HepG2 (cell line): Measurements from ENCODE around the gene ARHGAP9. TPM values are rescaled to one million over a fixed set of nuclear protein-coding genes. Genes with fewer than 3 reads are reported as not detected.

ENCODE experiments used
- ATF6 ChIP-seq: sonication (generic); formaldehyde crosslinking; conservative IDR thresholded peaks from 2 replicates; pipeline ENCODE4 v1.4.0; 2020; ENCODE audit warnings: missing genetic modification reagents
- BCLAF1 ChIP-seq: fragments of 450-650 bp; IDR thresholded peaks from 2 replicates; pipeline ENCODE4 v1.6.1; 2017; ENCODE audit warnings: mild to moderate bottlenecking
- CENPBD1 ChIP-seq: sonication (generic); formaldehyde crosslinking; IDR thresholded peaks from 2 replicates; pipeline ENCODE4 v1.8.0; 2022; ENCODE audit warnings: missing genetic modification reagents, low read depth, mild to moderate bottlenecking, borderline replicate concordance
- ESRRA ChIP-seq: sonication (generic); formaldehyde crosslinking; IDR thresholded peaks from 2 replicates; pipeline ENCODE4 v1.5.1; 2020; ENCODE audit warnings: mild to moderate bottlenecking, low read depth, missing genetic modification reagents
- GATA4 ChIP-seq: sonication (generic); IDR thresholded peaks from 2 replicates; pipeline ENCODE4 v1.6.1; 2016; ENCODE audit warnings: antibody characterized with exemption, low read depth, borderline replicate concordance
- GLMP ChIP-seq: sonication (generic); formaldehyde crosslinking; IDR thresholded peaks from 2 replicates; pipeline ENCODE4 v1.9.0; 2021; ENCODE audit warnings: missing genetic modification reagents, mild to moderate bottlenecking, borderline replicate concordance
- HOXD1 ChIP-seq: sonication (generic); formaldehyde crosslinking; IDR thresholded peaks from 2 replicates; pipeline ENCODE4 v1.5.0; 2020; ENCODE audit warnings: missing genetic modification reagents
- KDM5B ChIP-seq: sonication (generic); formaldehyde crosslinking; IDR thresholded peaks from 2 replicates; pipeline ENCODE4 v1.4.0; 2020; ENCODE audit warnings: missing genetic modification reagents, mild to moderate bottlenecking, borderline replicate concordance
- MNT ChIP-seq: fragments of 450-650 bp; IDR thresholded peaks from 2 replicates; pipeline ENCODE4 v1.6.1; 2016
- MTF1 ChIP-seq: sonication (generic); formaldehyde crosslinking; IDR thresholded peaks from 2 replicates; pipeline ENCODE4 v1.5.0; 2020; ENCODE audit warnings: missing genetic modification reagents
- NR2F1 ChIP-seq, 2 experiments: fragments of 450-650 bp in 1 of 2; formaldehyde crosslinking in 1 of 2; IDR thresholded peaks; 2 replicates each; pipeline versions ENCODE4 v1.5.0 to v1.6.1; 2016 to 2020; ENCODE audit warnings: mild to moderate bottlenecking in 1 of 2, missing compliant biosample characterization in 1 of 2, missing genetic modification reagents in 1 of 2, moderate library complexity in 1 of 2
- RBAK ChIP-seq: sonication (generic); formaldehyde crosslinking; IDR thresholded peaks from 2 replicates; pipeline ENCODE4 v1.5.1; 2020; ENCODE audit warnings: mild to moderate bottlenecking, missing genetic modification reagents
- SIN3B ChIP-seq: fragments of 150-350 bp; IDR thresholded peaks from 2 replicates; pipeline ENCODE4 v1.6.1; 2014; ENCODE audit warnings: low read length
- STAT5B ChIP-seq: sonication (generic); formaldehyde crosslinking; IDR thresholded peaks from 2 replicates; pipeline ENCODE4 v1.4.0; 2020; ENCODE audit warnings: missing genetic modification reagents
- TRIM22 ChIP-seq: fragments of 450-650 bp; IDR thresholded peaks from 2 replicates; pipeline ENCODE4 v1.6.1; 2017
- ZFP82 ChIP-seq: sonication (generic); formaldehyde crosslinking; IDR thresholded peaks from 2 replicates; pipeline ENCODE4 v1.5.1; 2020; ENCODE audit warnings: mild to moderate bottlenecking, missing genetic modification reagents, borderline replicate concordance
- ZNF274 ChIP-seq: sonication (generic); formaldehyde crosslinking; IDR thresholded peaks from 2 replicates; pipeline ENCODE4 v1.5.1; 2020; ENCODE audit warnings: mild to moderate bottlenecking, missing genetic modification reagents
- ZNF691 ChIP-seq: sonication (generic); formaldehyde crosslinking; IDR thresholded peaks from 2 replicates; pipeline ENCODE4 v1.4.0; 2020; ENCODE audit warnings: missing genetic modification reagents, low read depth, mild to moderate bottlenecking, borderline replicate concordance
- polyA plus RNA-seq, 8 experiments: library from polyadenylated mRNA; depleted of rRNA in 3 of 8; stranded (reverse) in 7 of 8; unstranded in 1 of 8; fragments of >200 nt; fragmentation: Illumina TruSeq in 4 of 8; extraction: Trizol in 4 of 8; gene quantifications; 2 replicates each; pipeline versions ENCODE4 v1.2.1 to v1.2.3, GENCODE V29; 2011 to 2016; ENCODE audit warnings: low read depth in 4 of 8, missing spikeins in 1 of 8, mixed read lengths in 1 of 8; ENCODE audit not compliant: insufficient read depth in 1 of 8
- total RNA-seq, 5 experiments: library from RNA; depleted of rRNA; stranded (reverse); fragments of >200 nt; fragmentation: Illumina TruSeq; extraction: Trizol; gene quantifications; 2 replicates each; pipeline ENCODE4 v1.2.3, GENCODE V29; 2016; ENCODE audit warnings: low read depth in 1 of 5

The ARHGAP9 gene
- total and polyA plus RNA-seq, 2 of the 13 experiments (the other 11 are each of a cell fraction or from before 2014, with no cell fraction given), result 0.18 to 1.2 TPM

- TF ChIP-seq BCLAF1 (no peak), GLMP (no peak), GATA4 (no peak), TRIM22 (no peak), MTF1 (CRISPR knock-in tag) (no peak), HOXD1 (CRISPR knock-in tag) (no peak), CENPBD1 (CRISPR knock-in tag) (no peak), ZFP82 (CRISPR knock-in tag) (no peak), NR2F1 (CRISPR knock-in tag; IDR thresholded peaks at IDR 0.05) (no peak), ATF6 (CRISPR knock-in tag) (no peak), MNT (no peak; the same call in 1 of the 2 replicates), RBAK (CRISPR knock-in tag) (no peak), SIN3B (0 out of 2 replicates have a peak, but pooled peaks have one; percentile 37), ZNF691 (CRISPR knock-in tag) (no peak; the same call in 1 of the 2 replicates), KDM5B (peak; percentile 41; the same call in 1 of the 2 replicates), ZNF274 (CRISPR knock-in tag) (no peak), STAT5B (no peak), ESRRA (CRISPR knock-in tag) (no peak)
Observed at GRCh38 chr12:57487597-57488401, 8.1 kb upstream of the ARHGAP9 start, which contains the start of gene MARS1 (continued).
